ENCODE measurements around the gene CRYGA.
"Not testable (repeated sequence)": the region's sequence is repeated elsewhere in the genome, so short reads cannot be mapped to it uniquely, and the experiment has no call there.

Gene CRYGA

DNA sequence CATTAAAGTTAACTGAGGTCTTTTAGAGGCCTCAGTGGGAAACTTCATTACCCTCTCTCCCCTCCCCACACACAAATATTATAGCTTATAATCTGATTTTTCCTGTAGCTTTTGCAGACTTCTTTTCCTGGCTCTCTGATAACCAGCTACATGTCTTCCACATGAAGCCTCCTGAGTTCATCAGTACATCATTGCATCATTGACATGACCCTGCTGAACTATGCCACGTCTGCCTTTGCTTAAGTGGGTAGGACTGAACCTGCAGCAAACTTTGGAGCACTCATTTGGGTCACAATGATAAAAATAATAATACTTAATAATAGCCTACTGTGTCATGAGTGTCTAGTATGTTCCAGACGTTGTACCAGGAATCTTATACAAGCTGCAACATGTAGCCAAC is 7.0 kb downstream of the CRYGA start:
- DNase-seq: no peak

DNA sequence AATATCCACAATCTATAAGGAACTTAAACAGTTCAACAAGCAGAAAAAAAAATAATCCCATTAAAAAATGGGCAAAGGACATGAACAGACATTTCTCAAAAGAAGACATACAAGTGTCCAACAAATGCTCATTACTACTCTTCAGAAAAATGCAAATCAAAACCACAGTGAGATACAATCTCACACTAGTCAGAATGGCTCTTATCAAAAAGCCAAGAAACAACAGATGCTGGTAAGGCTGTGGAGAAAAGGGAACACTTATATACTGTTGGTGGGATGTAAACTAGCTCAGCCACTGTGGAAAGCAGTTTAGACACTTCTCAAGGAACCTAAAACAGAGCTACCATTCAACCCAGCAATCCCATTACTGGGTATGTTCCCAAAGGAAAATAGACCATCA is 10.2 kb downstream of the CRYGA start:
- DNase-seq: no peak

- DNase-seq: peak in 1 of 2 experiments; percentile 2
Observed at GRCh38 chr2:208150956-208151355, 12.4 kb downstream of the CRYGA start.

GRCh38 chr2:208150094-208150493 is 13.3 kb downstream of the CRYGA start:
- DNase-seq: no peak

DNA sequence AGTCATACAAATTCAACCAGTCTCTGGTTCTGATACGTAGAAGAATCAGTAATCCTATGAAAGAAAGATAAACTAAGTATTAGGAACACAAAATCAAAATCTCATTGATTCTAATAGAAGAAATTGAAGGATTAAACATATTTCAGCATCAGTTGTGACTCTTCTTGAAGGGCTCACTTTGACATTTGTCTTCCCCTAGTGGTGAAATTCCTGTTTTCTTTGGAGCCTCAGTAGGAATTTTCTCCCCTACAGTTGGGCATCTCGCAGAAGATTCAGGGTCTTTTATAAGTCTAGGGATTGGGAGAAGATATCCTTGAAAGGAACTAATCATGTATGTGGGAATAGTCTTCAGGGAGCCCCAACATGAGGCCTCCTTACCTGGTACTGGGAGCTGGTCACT is 14.6 kb downstream of the CRYGA start:
- no peak for DNase-seq

DNA sequence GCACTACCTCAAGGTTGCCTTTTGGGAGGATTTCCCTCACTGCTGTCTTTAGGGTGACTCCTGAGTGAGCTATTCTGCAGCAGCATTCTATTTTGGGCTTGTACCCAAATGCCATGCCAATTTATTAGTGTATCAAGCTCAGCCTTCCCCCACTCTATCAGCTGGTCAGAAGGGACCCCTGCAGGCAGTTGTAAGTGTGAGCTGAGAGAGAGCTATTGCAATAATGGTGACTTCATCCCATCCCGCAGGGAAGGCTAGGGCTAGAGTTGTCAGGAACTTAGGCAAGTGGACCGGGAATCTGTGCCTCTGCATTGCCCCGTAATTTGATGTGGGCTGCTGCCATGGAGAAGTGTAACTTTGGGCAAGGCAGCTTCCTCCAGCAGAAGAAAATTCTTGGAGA is 15.6 kb downstream of the CRYGA start:
- no peak for DNase-seq

GRCh38 chr2:208147008-208147407 is 16.4 kb downstream of the CRYGA start:
- DNase-seq: no peak

DNA sequence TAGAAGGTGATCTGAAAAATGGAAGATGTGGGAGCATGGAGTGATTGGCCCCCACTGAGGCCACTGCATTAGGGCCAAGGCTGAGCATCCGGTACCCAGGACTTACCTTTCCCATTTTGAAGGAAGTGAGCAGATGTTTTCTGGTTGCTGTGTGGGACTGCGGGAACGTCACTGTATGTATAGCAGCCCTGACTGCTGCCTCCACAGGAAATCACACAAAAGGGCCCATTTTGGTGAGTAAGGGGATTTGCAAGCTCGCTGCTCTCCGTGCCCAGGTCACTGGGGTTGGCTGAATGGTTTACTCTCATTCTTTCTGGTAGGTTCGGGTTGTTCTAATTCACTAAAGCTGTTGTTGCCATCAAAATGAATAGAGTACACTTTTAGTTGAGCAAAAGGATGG is 17.4 kb downstream of the CRYGA start, which contains the start of gene CRYGB:
CRYGB (minus strand) TSS at position 153 of the 400 bp plus-strand sequence; CDS start at position 115, 38 bp downstream.
- no peak for DNase-seq

- no peak for DNase-seq
Observed at GRCh38 chr2:208142925-208143799, 20.2 kb downstream of the CRYGA start.

- DNase-seq: no peak
Observed at GRCh38 chr2:208142240-208142924, 21.0 kb downstream of the CRYGA start.

DNA sequence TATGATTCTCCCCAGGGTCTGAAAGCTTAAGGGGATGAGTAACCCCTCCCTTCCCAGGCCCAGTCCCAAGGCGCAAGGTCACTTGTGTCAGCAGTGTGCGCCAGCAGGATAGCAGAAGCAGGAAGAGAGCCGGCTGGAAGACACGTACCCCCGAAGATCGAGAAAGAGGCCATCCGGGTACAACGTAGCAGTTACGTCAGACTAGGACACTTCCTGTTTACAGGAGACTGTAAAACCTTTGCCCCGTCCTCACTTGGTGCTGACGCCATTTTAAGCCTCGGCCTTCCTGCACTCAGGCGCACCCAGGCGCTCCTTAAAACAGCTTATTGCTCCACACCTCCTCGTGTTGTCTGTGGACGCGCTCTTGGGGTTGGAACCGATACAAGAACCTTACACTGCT is 23.9 kb downstream of the CRYGA start:
- no peak for DNase-seq

- not testable (repeated sequence) for DNase-seq
Observed at GRCh38 chr2:208138334-208138733, 25.1 kb downstream of the CRYGA start.

DNA sequence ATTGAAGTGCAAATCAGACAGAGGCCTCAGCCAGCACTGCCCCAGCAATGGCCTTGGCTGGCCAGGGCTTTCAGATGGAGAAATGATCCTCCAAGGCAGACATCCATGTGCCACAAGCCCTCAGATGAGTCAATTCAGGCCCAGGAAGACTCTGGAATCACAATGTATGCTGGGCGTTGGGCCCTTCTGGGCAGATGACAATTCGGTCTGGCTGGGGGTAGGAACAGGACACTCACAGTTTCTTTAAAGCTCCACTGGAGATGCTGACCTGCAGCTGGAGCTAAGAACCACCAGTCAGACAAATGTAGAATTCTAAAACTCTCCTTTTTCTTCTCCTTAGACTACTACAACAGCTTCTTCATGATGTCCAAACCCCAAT is 26.7 kb downstream of the CRYGA start:
- no peak for DNase-seq

DNA sequence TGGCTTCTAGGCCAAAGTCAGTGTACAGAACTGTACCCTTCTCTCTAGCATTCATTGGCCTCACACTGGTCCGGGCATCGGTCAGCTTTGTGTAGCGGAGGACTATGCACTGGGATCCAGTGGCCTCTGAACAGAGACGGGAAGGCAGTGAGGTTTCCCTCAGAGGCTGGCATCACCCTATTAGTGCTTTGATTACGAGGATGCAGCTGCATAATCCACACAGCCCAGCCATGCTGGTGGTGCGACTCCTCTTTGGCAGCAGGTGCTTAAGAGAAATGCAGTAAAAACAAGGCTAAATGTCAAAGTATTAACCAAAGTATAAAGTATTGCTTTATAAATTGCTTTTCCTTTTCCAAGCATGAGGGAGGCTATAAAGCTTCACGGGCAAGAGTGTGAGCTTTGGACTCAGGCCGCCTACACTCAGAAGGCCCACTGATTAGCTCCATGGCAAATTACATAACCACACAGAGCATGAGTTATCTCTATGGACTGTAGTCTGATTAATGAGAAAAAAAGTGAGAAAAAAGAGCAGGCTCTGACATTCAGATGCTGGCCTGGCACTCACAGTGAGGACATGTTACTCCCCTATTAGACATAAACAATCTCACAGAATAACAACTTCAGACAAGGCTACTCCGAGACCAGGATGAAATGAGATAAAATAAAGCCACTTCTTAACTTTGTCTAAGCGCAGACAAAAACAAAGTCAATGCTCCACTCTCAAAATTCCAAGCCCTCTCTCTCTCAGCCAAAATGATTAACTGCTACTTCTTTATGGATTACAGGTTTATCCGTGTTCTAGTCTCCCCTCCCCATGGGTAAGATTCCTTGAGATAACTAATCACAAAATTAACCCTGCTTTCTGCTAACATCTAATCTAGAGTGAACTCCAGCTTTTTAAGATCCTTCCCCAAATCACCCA is 27.3 kb downstream of the CRYGA start:
- no peak for DNase-seq

DNA sequence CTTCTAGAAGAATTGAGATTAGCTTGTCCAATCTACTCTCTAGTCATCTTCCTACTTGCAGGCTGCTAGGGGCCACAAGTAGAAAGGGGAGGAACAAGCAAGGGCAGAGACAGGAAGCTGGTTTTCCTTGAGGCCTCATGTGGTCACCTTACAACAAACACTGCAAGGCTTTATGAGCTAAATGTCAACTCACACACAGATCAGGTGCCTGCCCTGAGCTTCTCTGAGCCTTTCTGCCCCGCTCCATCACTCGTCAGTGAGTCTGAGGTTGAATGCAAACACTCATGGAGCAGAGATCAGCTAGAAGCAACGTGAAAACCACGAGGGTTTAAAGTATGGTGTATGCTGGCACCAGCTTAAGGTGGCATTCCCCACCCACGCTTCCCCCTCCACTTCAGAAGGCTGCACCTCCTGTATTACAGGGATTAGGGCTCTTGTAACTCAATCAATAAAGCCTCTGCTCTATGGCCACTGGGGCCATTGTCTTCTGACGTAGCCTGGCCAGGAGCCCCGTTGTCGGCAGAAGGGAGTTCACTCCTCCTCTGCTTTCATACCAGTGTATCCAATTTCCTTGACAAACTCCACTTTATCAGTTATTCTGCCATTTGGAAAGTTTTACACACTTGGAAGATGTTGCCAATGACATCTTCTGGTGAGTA is 28.3 kb downstream of the CRYGA start:
- peak; percentile 35 to 64 for DNase-seq

DNA sequence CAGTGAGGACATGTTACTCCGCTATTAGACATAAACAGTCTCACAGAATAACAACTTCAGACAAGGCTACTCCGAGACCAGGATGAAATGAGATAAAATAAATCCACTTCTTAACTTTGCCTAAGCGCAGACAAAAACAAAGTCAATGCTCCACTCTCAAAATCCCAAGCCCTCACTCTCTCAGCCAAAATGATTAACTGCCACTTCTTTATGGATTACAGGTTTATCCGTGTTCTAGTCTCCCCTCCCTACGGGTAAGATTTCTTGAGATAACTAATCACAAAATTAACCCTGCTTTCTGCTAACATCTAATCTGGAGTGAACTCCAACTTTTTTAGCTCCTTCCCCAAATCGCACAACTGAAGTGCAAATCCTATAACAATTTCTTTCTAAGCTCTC is 32.7 kb downstream of the CRYGA start:
- no peak for DNase-seq

DNA sequence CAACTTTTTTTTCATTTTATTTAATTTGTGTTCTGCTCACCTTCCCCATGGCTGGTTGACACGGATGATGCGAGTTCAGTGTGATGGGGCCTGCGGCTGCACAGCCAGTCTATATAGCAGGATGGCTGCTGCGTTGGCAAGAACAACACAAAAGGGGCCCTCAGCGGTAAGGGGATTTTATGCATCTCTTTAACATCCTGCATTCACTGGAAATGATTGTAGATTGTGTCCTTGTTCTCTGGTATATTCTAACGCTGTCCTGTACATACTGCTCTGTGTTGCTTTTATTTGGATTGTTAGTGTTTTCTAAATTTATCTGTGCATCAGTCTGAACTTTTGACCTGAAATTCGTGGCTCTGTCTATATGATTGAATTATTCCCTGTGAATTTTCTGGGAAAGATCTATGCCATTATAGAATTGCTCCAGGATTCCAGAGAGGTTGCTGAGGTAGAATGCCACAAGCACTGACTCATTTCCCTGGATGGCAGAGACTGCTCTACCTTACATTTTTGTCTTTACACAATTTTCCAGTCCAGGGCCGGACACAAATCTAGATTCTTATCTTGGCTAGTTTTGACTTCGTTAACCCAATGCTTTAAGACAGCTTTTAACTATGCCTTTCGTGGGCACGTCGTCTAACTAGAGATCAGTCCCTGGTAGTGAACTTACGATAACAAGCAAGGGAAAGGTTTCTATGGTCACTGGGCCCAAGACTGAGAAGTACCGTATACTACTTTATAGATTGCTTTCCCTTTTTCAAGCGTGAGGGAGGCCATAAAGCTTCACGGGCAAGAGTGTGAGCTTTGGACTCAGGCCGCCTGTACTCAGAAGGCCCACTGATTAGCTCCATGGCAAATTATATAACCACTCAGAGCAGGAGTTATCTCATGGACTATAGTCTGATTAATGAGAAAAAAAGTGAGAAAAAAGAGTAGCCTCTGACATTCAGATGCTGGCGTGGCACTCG is 33.4 kb downstream of the CRYGA start, which contains the start of gene CRYGC:
CRYGC (minus strand) TSS at position 85 of the 968 bp plus-strand sequence; CDS start at position 49, 36 bp downstream.
- DNase-seq: no peak

GRCh38 chr2:208128136-208128535 is 35.3 kb downstream of the CRYGA start:
- no peak for DNase-seq

DNA sequence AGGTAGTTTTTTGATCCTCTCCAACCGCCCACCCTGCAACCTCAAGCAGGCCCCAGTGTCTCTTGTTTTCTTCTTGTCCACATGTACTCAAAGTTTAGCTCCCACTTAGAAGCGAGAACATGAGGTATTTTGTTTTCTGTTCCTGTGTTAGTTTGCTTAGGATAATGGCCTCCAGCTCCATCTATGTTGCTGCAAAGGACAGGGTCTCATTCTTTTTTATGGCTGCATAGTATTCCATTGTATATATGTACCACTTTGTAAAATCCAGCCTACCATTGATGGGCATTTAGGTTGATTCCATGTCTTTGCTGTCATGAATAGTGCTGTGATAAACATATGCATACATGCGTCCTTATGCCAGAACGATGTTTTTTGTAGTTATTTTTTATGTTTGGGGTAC is 36.3 kb downstream of the CRYGA start:
- DNase-seq: no peak

DNA sequence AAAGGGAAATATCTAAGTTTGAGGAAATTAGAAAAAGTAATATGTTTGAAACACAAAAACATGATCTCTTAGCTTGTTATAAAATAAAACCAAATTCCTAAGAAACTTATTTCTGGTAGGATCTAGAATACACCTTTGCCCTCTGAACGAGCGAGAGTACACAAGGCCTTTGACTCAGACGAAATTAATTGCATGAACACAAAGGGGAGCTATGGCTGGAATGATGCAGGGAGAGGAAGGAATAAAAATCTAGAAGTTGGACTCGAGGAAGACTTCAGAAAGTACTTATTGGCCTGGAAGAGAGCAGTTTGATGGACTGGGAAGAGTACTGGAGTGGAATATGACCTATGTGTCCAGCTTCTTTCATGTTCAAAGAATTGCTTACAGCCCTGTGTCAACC is 38.1 kb downstream of the CRYGA start:
- DNase-seq: no peak
